ENCODE measurements around the gene HECTD3. TPM values are rescaled to one million over a fixed set of nuclear protein-coding genes. Genes with fewer than 3 reads are reported as not detected.

Gene HECTD3
- total RNA-seq, 4 donors from 2014 or later: 70.5 to 321 (median 133) TPM

DNA sequence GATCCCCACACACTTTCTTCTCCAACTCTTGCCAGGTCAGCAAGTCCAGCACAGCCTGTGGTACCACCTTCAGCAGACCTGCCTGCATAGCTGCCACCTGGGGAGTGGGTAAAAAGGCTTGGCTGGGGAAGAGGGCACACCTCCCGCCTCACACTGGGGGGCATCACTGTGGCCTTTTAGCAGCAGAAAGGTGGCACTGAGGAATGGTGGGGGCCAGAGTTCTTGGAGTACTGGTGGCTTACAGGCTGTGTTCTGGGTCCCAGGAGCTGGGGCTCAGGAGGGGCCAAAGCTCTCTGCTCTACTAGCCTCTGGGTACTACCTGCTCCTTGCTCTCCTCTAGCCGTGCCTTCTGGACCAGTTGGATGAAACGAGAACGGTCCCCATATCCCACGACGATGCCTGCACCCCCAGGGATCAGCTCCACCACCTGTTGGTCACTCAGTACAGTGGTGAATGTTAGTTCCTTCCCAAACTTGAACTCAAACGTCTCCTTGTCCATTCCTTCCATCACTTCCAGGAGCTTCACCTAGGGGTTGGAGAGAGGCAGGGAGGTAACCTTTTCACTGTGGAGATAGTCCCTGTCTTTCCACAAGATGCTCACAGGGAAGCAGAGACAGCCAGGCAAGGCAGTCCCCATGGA is 6.7 kb downstream of the HECTD3 start:
- Histone ChIP-seq H3K9me3 (no peaks in the 10 kb centered on the region), H3K36me3 (peaks cover 0 to 63% (median 23%) of the 10 kb centered on the region in 4 donors), H3K27me3 (no peaks in the 10 kb centered on the region), H3K27ac (no peak overlapping the region), H3K4me3 (no peak overlapping the region), H3K4me1 (peaks cover 0 to 5% (median 2%) of the 10 kb centered on the region in 4 donors)
- no peak for DNase-seq
- TF ChIP-seq EP300 (IDR thresholded peaks at IDR 0.05; ENCODE audit: low read depth) (no peak), POLR2AphosphoS5 (IDR thresholded peaks at IDR 0.05) (no peak), POLR2A (IDR thresholded peaks at IDR 0.05) (no peak)
- TF ChIP-seq, protein P1, sequence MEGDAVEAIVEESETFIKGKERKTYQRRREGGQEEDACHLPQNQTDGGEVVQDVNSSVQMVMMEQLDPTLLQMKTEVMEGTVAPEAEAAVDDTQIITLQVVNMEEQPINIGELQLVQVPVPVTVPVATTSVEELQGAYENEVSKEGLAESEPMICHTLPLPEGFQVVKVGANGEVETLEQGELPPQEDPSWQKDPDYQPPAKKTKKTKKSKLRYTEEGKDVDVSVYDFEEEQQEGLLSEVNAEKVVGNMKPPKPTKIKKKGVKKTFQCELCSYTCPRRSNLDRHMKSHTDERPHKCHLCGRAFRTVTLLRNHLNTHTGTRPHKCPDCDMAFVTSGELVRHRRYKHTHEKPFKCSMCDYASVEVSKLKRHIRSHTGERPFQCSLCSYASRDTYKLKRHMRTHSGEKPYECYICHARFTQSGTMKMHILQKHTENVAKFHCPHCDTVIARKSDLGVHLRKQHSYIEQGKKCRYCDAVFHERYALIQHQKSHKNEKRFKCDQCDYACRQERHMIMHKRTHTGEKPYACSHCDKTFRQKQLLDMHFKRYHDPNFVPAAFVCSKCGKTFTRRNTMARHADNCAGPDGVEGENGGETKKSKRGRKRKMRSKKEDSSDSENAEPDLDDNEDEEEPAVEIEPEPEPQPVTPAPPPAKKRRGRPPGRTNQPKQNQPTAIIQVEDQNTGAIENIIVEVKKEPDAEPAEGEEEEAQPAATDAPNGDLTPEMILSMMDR (IDR thresholded peaks at IDR 0.05): no peak
- in situ Hi-C loops (cut with MboI; ENCODE audit: low pct_ligation_motif_present in 1 of 4, low pct_unique_long_range_greater_than_20kb in 1 of 4, low sequenced_read_pairs in 3 of 4) (loop anchor here in 2 of 4 donors (25.0 kb wide), 2 partner anchors 167 to 217 kb away; partner anchors contain the start of genes BEST4 (in 1 of the 2), PTCH2 (in 1 of the 2) and RPS8 (in 1 of the 2)), intact Hi-C loops (cut with DNase I; ENCODE audit: low total_unique reads) (no loop called here)
- WGBS, 2 donors (ENCODE audit: low coverage in 1 of 2): 92% methylated on average over 7 of the region's 7 CpGs; no CpG with 5 or more reads in 1 of the 2 donors

DNA sequence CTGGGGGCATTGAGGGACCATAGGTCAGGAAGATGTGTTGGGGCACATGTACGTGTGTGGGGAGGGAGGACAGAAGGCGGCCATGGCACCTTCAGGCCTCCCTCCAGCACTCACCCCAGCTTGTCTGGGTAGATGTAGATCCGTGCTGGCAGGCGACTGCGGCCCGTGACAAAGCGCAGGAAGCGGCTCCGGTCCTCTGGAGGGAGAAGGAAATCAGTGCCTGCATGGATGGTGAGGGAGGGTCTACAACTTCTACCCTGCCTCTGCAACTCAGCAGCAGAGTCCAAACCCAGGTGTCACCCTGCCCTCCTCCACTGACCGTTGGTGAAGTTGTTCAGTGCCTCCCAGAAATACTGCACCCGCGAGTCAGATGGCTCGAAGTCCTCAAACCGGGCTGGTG is 7.4 kb downstream of the HECTD3 start:
- Histone ChIP-seq H3K36me3 (peaks cover 0 to 59% (median 20%) of the 10 kb centered on the region in 4 donors), H3K4me1 (no peaks in the 10 kb centered on the region), H3K27ac (no peak overlapping the region), H3K9me3 (no peaks in the 10 kb centered on the region), H3K4me3 (no peak overlapping the region), H3K27me3 (no peaks in the 10 kb centered on the region)
- no peak for DNase-seq
- in situ Hi-C loops (cut with MboI; ENCODE audit: low pct_ligation_motif_present in 1 of 4, low pct_unique_long_range_greater_than_20kb in 1 of 4, low sequenced_read_pairs in 3 of 4) (loop anchor here in 2 of 4 donors (25.0 kb wide), 2 partner anchors 166 to 216 kb away; partner anchors contain the start of genes BEST4 (in 1 of the 2), PTCH2 (in 1 of the 2) and RPS8 (in 1 of the 2)), intact Hi-C loops (cut with DNase I; ENCODE audit: low total_unique reads) (no loop called here)
- TF ChIP-seq POLR2AphosphoS5 (IDR thresholded peaks at IDR 0.05): no peak
- TF ChIP-seq, protein P1 (IDR thresholded peaks at IDR 0.05): no peak
- no peak for TF ChIP-seq POLR2A (IDR thresholded peaks at IDR 0.05)
- TF ChIP-seq EP300 (IDR thresholded peaks at IDR 0.05; ENCODE audit: low read depth): no peak
- WGBS, 2 donors (ENCODE audit: low coverage in 1 of 2): 95% methylated on average over 14 of the region's 14 CpGs; no CpG with 5 or more reads in 1 of the 2 donors

DNA sequence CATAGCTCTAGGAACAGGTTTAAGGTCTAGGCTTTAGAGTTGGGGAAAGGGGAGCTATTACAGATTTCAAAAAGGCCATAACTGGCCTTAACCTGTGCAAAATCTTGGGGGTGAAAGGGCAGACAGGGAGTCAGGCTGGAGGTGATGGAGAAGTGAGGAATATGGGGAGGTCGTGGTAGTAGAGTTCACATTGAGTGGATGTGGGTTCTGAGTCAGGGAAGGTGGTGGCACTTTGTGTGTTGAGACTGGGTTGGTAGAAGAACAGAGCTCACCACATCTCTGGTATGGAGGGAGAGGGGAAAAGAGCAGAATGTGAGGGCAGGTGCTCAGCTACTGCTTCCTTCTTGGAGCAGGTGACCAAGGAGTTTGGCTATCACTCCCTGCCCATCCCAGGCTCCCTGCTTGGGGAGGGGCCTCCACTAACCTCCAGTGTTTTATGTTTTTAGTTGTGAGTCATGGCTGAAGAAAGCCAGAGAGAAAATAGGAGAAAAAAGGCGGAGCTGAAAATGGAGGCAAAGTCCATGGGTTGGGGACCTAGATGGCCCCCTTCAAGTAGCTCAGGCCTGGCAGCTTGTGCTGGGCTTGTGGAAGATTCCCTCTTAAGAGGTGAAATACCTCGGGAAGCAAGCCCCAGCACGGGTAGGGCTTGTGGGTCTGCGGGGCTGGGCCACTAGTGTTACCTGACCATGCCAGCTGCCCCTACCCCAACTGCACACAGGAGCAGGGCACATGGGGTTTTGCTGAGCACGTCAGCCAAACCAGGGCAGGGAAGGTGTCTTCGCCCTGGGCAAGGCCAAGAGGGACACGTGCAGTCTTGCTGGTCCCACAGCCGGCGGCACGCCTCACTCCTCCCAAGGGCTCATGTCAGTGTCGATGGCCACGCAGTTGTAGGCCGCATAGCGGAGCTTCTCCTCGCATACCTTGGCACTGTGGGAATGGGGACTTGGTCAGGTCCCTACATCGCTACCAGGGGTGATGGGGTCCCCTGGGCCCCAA is 8.2 kb downstream of the HECTD3 start:
- DNase-seq: no peak
- TF ChIP-seq POLR2AphosphoS5 (IDR thresholded peaks at IDR 0.05): no peak
- no peak for TF ChIP-seq POLR2A (IDR thresholded peaks at IDR 0.05)
- TF ChIP-seq, protein P1 (IDR thresholded peaks at IDR 0.05): no peak
- no peak for TF ChIP-seq EP300 (IDR thresholded peaks at IDR 0.05; ENCODE audit: low read depth)
- no peak overlapping the region for H3K4me3 ChIP-seq
- intact Hi-C loops (cut with DNase I; ENCODE audit: low total_unique reads) (no loop called here), in situ Hi-C loops (cut with MboI; ENCODE audit: low pct_ligation_motif_present in 1 of 4, low pct_unique_long_range_greater_than_20kb in 1 of 4, low sequenced_read_pairs in 3 of 4) (loop anchor here in 2 of 4 donors (25.0 kb wide), 2 partner anchors 166 to 216 kb away; partner anchors contain the start of genes BEST4 (in 1 of the 2), PTCH2 (in 1 of the 2) and RPS8 (in 1 of the 2))
- peaks cover 0 to 52% (median 17%) of the 10 kb centered on the region in 4 donors for H3K36me3 ChIP-seq
- no peak overlapping the region for H3K27ac ChIP-seq
- 73 to 88% methylated on average over 1 to 17 of the region's 17 CpGs for WGBS, 2 donors (ENCODE audit: low coverage in 1 of 2)
- H3K27me3 ChIP-seq: no peaks in the 10 kb centered on the region
- H3K4me1 ChIP-seq: no peaks in the 10 kb centered on the region
- H3K9me3 ChIP-seq: no peaks in the 10 kb centered on the region
